K562 (cell line): ENCODE data around the gene RPL14. TPM values are rescaled to one million over a fixed set of nuclear protein-coding genes. Genes with fewer than 3 reads are reported as not detected.

Experiments used
- MGA ChIP-seq: fragments of 450-650 bp; IDR thresholded peaks from 2 replicates; pipeline ENCODE4 v1.6.1; 2016; ENCODE audit warnings: mild to moderate bottlenecking, moderate library complexity
- PHF21A ChIP-seq: fragments of 450-650 bp; IDR thresholded peaks from 2 replicates; pipeline ENCODE4 v1.6.1; 2017; ENCODE audit warnings: low read depth, borderline replicate concordance
- POLR2G ChIP-seq: fragments of 200-400 bp; formaldehyde crosslinking; IDR thresholded peaks from 2 replicates; pipeline ENCODE4 v1.6.1; 2017; ENCODE audit warnings: low read depth, mild to moderate bottlenecking, antibody characterized with exemption, low read length, moderate library complexity
- ZNF133 ChIP-seq: fragments of 250-450 bp; sonication (Bioruptor Pico); IDR thresholded peaks from 2 replicates; pipeline ENCODE4 v1.4.0; 2020; ENCODE audit warnings: mild to moderate bottlenecking
- ZNF77 ChIP-seq: fragments of 250-450 bp; sonication (Bioruptor Pico); IDR thresholded peaks from 2 replicates; pipeline ENCODE4 v1.5.0; 2020
- polyA plus RNA-seq, 8 experiments: library from polyadenylated mRNA; depleted of rRNA in 4 of 8; stranded (reverse) in 5 of 8; unstranded in 3 of 8; fragments of >200 nt; fragmentation: Nextera tagmentation in 2 of 8; fragmentation: Illumina TruSeq in 1 of 8; extraction: Ambion mirVana in 2 of 8; extraction: Trizol in 1 of 8; gene quantifications; 2 replicates each; pipeline versions ENCODE4 v1.2.1 to v1.2.3, GENCODE V29; 2011 to 2014; ENCODE audit warnings: inconsistent platforms in 1 of 8, missing spikeins in 1 of 8
- total RNA-seq, 7 experiments: library from RNA; depleted of rRNA in 6 of 7; stranded (reverse); fragments of >200 nt in 6 of 7; fragmentation: Illumina TruSeq in 2 of 7; extraction: Trizol in 2 of 7; gene quantifications; 2 replicates each; pipeline versions ENCODE4 v1.2.1 to v1.2.3, GENCODE V29; 2011 to 2021; ENCODE audit warnings: low replicate concordance in 1 of 7

The RPL14 gene
- total and polyA plus RNA-seq, 9 of the 15 experiments (the other 6 are each of a cell fraction or from before 2014, with no cell fraction given) = 851 to 4,649 (median 2,133) TPM

- TF ChIP-seq MGA = peak; percentile 70
- no peak for TF ChIP-seq PHF21A
- TF ChIP-seq POLR2G = peak; percentile 99
- no peak for TF ChIP-seq ZNF77 (CRISPR knock-in tag)
- TF ChIP-seq ZNF133 = no peak
Measured at GRCh38 chr3:40456940-40457823, at the start of gene RPL14 (continued).
